Measurements from ENCODE around the gene TARBP1.
"Not testable (repeated sequence)": the region's sequence is repeated elsewhere in the genome, so short reads cannot be mapped to it uniquely, and the experiment has no call there.

TARBP1 gene

GRCh38 chr1:234373064-234373958 is 105.7 kb downstream of the TARBP1 start, which contains the start of gene COA6:
TSS of gene COA6 (plus strand) at chr1:234373456. CDS start at chr1:234373467, 11 bp downstream.
- peak within 1 kb of the TSS; percentile 100 for H3K27ac Mint-ChIP-seq

GRCh38 chr1:234372011-234372757 is 106.8 kb downstream of the TARBP1 start:
- H3K27me3 Mint-ChIP-seq = no peaks in the 10 kb centered on the region
- H3K27ac Mint-ChIP-seq = peak overlapping the region; percentile 27 to 100
- no peak for DNase-seq
- peak overlapping the region; percentile 89 to 97 for H3K4me3 Mint-ChIP-seq
- ATAC-seq = no peak
- no peaks in the 10 kb centered on the region for H3K9me3 Mint-ChIP-seq
- H3K4me1 Mint-ChIP-seq = peaks cover 38% of the 10 kb centered on the region

More at GRCh38 chr1:234373064-234373958, 105.7 kb downstream of the TARBP1 start, which contains the start of gene COA6:
- DNase-seq (peak; percentile 93), ATAC-seq (peak; percentile 92)
- Mint-ChIP-seq H3K4me3 (peak within 1 kb of the TSS; percentile 89 to 97), H3K27me3 (no peaks in the 10 kb centered on the region), H3K4me1 (peaks cover 50% of the 10 kb centered on the region), H3K9me3 (no peaks in the 10 kb centered on the region)

- Mint-ChIP-seq H3K9me3 (no peaks in the 10 kb centered on the region), H3K4me1 (peaks cover 32% of the 10 kb centered on the region), H3K27ac (no peak overlapping the region), H3K4me3 (no peak overlapping the region), H3K27me3 (no peaks in the 10 kb centered on the region)
- ATAC-seq (no peak), DNase-seq (no peak)
Observed at GRCh38 chr1:234371414-234371813, 107.6 kb downstream of the TARBP1 start.

GRCh38 chr1:234369784-234370183 is 109.2 kb downstream of the TARBP1 start:
- no peaks in the 10 kb centered on the region for H3K9me3 Mint-ChIP-seq
- H3K27ac Mint-ChIP-seq = no peak overlapping the region
- no peak overlapping the region for H3K4me3 Mint-ChIP-seq
- H3K27me3 Mint-ChIP-seq = no peaks in the 10 kb centered on the region
- ATAC-seq = no peak
- H3K4me1 Mint-ChIP-seq = peaks cover 20% of the 10 kb centered on the region
- no peak for DNase-seq

- H3K27ac Mint-ChIP-seq = no peak overlapping the region
- no peak for DNase-seq
Observed at GRCh38 chr1:234369033-234369430, 109.9 kb downstream of the TARBP1 start.

GRCh38 chr1:234368320-234369032 is 110.5 kb downstream of the TARBP1 start:
- no peak overlapping the region for H3K4me3 Mint-ChIP-seq
- H3K27ac Mint-ChIP-seq = no peak overlapping the region
- H3K9me3 Mint-ChIP-seq = no peaks in the 10 kb centered on the region
- no peaks in the 10 kb centered on the region for H3K27me3 Mint-ChIP-seq
- peaks cover 13% of the 10 kb centered on the region for H3K4me1 Mint-ChIP-seq
- DNase-seq (no peak), ATAC-seq (no peak)

More at GRCh38 chr1:234369033-234369430, 109.9 kb downstream of the TARBP1 start:
- Mint-ChIP-seq H3K4me1 (peaks cover 13% of the 10 kb centered on the region), H3K27me3 (no peaks in the 10 kb centered on the region), H3K9me3 (no peaks in the 10 kb centered on the region), H3K4me3 (no peak overlapping the region)
- ATAC-seq = no peak

GRCh38 chr1:234362558-234362957 is 116.4 kb downstream of the TARBP1 start:
- no peaks in the 10 kb centered on the region for H3K27me3 Mint-ChIP-seq
- no peak overlapping the region for H3K4me3 Mint-ChIP-seq
- H3K9me3 Mint-ChIP-seq = no peaks in the 10 kb centered on the region
- no peak overlapping the region for H3K27ac Mint-ChIP-seq
- ATAC-seq (no peak), DNase-seq (no peak)
- peaks cover 20% of the 10 kb centered on the region for H3K4me1 Mint-ChIP-seq

GRCh38 chr1:234361102-234361603 is 117.8 kb downstream of the TARBP1 start:
- Mint-ChIP-seq H3K9me3 (no peaks in the 10 kb centered on the region), H3K27ac (no peak overlapping the region), H3K4me3 (no peak overlapping the region), H3K4me1 (peaks cover 21% of the 10 kb centered on the region), H3K27me3 (no peaks in the 10 kb centered on the region)
- ATAC-seq = no peak
- DNase-seq = no peak

GRCh38 chr1:234357831-234358230 is 121.1 kb downstream of the TARBP1 start:
- Mint-ChIP-seq H3K9me3 (no peaks in the 10 kb centered on the region), H3K27me3 (peaks cover 9% of the 10 kb centered on the region), H3K27ac (peak overlapping the region in 1 of 2 donors; percentile 88), H3K4me3 (peak overlapping the region; percentile 55 to 85), H3K4me1 (peaks cover 25% of the 10 kb centered on the region)
- no peak for ATAC-seq
- no peak for DNase-seq

GRCh38 chr1:234356615-234357269 is 122.2 kb downstream of the TARBP1 start:
- H3K27ac Mint-ChIP-seq = peak overlapping the region; percentile 67 to 95
- H3K4me1 Mint-ChIP-seq = peaks cover 25% of the 10 kb centered on the region
- peak; percentile 87 for ATAC-seq
- DNase-seq = peak; percentile 47 to 77
- not testable (repeated sequence) for H3K27me3 Mint-ChIP-seq, H3K9me3 Mint-ChIP-seq
- H3K4me3 Mint-ChIP-seq = peak overlapping the region; percentile 83 to 85

GRCh38 chr1:234355782-234356510 is 123.0 kb downstream of the TARBP1 start:
- peak; percentile 76 for ATAC-seq
- H3K9me3 Mint-ChIP-seq = no peaks in the 10 kb centered on the region

GRCh38 chr1:234348964-234349363 is 130.0 kb downstream of the TARBP1 start:
- Mint-ChIP-seq H3K9me3 (no peaks in the 10 kb centered on the region), H3K27me3 (peaks cover 15% of the 10 kb centered on the region), H3K4me3 (no peak overlapping the region), H3K4me1 (no peaks in the 10 kb centered on the region), H3K27ac (no peak overlapping the region)
- DNase-seq = no peak
- no peak for ATAC-seq

More at GRCh38 chr1:234355782-234356510, 123.0 kb downstream of the TARBP1 start:
- H3K27me3 Mint-ChIP-seq = peaks cover 9% of the 10 kb centered on the region
- H3K27ac Mint-ChIP-seq = peak overlapping the region in 1 of 2 donors; percentile 95
- DNase-seq = no peak
- H3K4me3 Mint-ChIP-seq = peak overlapping the region; percentile 83 to 85
- peaks cover 25% of the 10 kb centered on the region for H3K4me1 Mint-ChIP-seq

- no peak overlapping the region for H3K4me3 Mint-ChIP-seq
- no peaks in the 10 kb centered on the region for H3K9me3 Mint-ChIP-seq
- peaks cover 10% of the 10 kb centered on the region for H3K27me3 Mint-ChIP-seq
- no peaks in the 10 kb centered on the region for H3K4me1 Mint-ChIP-seq
- DNase-seq (no peak), ATAC-seq (no peak)
- H3K27ac Mint-ChIP-seq = no peak overlapping the region
Observed at GRCh38 chr1:234345237-234345636, 133.7 kb downstream of the TARBP1 start.

- Mint-ChIP-seq H3K27me3 (no peaks in the 10 kb centered on the region), H3K4me3 (no peak overlapping the region), H3K27ac (peak overlapping the region in 1 of 2 donors; percentile 56), H3K9me3 (no peaks in the 10 kb centered on the region), H3K4me1 (no peaks in the 10 kb centered on the region)
- DNase-seq (no peak), ATAC-seq (no peak)
Observed at GRCh38 chr1:234342774-234343173, 136.2 kb downstream of the TARBP1 start.

All from stimulated activated naive CD8-positive, alpha-beta T cell treated with anti-CD3 and anti-CD28 coated beads, Interleukin-15, amount 100 ng/mL, for 72 hours (primary cell).